CD4-positive, alpha-beta T cell treated with Interleukin-17A for 4 hours (primary cell): ENCODE data around the gene PA2G4.
A peak's percentile ranks its signal among the peaks of the same experiment; 100 is the strongest.

ENCODE experiments used
- DNase-seq: peaks from one replicate; pipeline ENCODE4 v3.0.0-alpha.2; 2020; ENCODE audit warnings: mixed read lengths

PA2G4 gene

DNA sequence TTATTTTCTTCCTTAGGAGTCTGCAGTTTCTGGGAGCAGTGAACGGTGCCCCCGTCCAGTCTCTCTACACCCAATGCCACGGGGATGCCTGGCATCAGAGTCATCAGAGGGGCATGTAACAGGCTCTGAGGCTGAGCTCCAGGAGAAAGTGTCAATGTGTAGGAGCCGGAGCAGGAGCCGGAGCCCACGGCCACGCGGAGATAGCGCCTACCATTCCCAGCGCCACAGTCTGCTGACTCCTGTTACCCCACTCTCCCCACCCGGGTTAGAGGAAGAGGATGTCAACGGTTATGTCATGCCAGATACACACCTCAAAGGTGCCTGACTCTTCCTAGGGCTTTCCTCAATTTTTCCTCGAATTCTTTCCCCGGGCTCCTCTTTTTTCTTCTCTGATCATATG lies 3.3 kb upstream of the PA2G4 start:
- no peak for DNase-seq

DNA sequence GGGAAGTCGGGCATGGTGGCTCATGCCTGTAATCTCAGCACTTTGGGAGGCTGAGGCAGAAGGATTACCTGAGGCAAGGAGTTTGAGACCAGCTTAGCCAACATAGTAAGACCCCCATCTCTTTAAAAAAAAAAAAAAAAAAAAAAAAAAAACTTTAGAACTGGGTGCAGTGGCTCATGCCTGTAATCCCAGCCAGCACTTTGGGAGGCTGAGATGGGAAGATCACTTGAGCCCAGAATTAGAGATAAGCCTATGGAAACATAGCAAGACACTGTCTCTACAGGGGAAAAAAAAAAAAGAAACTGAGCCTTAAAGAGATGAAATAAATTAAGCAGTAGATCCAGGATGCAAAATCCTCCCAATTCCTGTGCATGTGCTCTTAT lies 1.7 kb upstream of the PA2G4 start:
- no peak for DNase-seq

DNA sequence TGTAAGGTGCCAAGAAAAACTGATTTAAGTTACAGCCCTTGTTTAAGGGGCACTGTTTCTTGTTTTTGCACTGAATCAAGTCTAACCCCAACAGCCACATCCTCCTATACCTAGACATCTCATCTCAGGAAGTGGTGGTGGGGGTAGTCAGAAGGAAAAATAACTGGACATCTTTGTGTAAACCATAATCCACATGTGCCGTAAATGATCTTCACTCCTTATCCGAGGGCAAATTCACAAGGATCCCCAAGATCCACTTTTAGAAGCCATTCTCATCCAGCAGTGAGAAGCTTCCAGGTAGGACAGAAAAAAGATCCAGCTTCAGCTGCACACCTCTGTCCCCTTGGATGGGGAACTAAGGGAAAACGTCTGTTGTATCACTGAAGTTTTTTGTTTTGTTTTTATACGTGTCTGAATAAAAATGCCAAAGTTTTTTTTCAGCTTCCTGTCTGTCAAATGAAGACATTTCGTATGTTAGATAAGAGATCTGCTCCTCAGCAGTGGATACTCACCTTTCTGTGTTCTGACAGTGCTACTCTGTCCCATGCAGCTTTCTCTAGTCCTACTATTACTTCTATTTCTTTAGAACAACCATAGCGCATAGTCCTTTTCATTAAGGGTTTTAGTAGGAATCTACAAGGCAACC lies 1.2 kb upstream of the PA2G4 start:
- DNase-seq = peak; percentile 26

DNA sequence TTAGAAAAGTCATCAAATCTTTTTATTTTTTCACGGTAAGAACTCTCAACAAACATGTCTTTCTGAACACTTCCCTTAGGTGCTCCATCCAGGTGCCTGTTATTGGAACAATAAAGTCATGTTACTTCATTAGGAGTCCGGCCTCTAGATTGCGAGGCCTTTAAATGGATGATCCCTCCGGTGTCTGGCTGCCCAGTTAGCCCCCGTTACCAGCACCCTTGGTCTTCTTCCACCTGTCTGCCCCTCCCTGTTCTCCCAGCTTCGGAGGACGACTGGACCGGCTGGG lies 593 bp upstream of the PA2G4 start:
- DNase-seq = no peak

DNA sequence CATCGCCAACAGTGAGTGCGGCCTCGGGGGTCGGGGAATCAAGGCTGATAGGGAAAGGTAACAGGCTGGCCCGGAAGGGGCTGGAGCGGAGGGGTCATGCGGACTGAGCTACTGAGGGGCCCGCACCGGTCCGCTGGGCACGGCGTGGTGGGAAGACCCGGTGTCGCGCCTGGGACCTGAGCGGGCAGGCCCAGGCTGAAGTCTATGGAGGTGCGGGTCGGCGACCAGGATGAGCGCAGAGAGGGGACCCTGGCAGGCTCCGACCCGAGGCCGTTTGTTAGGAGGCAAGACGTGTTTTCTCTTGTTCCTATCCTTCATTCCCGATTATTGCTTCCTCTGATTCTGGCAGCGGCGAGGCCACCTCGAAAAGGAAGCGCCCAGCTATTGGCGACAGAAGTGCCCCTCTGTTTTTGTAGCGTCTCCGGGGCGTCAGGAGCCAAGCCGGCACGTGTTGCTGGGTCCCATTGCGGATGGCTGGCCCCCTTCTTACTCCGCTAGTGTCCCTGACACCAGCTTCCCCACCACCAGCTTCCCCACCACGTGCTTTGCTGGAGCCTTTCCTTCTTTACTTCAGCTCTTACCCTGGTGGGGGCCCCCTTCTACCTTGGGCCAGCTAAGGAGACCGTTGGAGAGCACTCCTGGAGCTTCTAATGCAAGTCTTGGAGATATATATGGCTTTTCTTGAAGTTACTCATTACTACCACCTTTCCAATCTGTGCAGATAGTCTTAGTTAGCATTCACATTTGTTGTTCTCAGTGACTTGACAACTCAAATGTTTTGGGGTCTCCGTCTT lies 653 bp downstream of the PA2G4 start:
- DNase-seq = peak; percentile 25

DNA sequence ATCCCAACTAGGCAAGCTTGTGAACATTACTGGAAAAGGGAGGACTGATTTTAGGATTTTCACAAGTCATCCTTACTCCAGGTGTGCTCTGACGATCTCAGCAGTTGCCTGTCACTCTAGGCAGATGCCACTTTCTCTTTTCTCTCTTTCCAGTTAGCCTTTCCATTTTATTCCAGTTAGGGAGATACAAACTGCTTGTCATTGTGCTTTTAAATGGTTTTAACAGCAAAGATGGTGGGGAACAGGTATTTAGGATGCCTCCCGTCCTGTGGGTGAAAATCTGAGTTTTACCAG lies 1.2 kb downstream of the PA2G4 start:
- no peak for DNase-seq

DNA sequence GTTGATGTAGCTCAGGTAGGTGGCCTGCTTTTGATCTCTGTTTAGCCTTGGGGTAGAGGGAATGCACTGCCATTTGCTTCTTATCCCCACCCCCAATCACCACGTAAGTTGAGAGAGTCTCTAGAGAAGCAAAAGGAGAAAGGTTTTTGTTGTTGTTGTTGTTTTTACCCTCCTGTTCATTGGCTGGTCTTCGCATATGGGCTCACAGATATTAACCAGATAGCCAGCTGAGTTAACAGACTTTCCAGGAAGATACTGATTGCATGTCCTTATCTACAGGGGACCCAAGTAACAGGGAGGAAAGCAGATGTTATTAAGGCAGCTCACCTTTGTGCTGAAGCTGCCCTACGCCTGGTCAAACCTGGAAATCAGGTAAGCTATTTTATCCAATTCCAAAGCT lies 2.9 kb downstream of the PA2G4 start:
- no peak for DNase-seq

DNA sequence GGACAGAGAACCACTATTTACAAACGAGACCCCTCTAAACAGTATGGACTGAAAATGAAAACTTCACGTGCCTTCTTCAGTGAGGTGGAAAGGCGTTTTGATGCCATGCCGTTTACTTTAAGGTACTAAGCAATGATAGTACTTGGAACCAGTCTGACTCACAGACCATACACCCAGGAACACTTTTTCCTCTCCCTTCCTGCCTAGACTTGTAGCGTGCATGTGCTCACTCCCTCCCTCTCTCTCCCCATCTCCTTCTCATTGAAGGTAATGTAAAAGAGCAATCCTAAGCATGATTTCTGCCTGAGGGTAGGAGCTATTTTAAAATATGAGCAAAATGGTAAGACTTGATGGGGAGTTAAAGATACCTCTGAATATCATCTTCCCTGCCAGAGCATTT lies 6.2 kb downstream of the PA2G4 start:
- DNase-seq = no peak

DNA sequence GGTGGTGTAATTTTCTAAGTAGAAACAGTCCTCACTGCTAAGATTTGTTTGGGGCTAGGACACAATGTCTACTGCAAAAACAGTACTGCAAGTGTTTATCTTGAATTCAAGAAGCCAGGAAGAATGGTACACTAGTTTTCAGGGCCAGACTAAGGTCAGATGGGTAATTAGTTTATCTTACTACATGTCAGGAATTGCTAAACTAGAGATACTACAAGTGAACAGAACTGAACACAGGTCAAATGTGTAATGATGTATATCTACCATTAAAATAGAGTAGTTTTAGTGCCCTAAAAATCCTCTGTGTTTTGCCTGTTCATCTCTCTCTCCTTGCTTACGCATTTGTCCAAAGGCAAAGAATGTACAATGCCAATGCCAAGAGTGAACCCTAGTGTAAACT lies 9.7 kb downstream of the PA2G4 start:
- DNase-seq = no peak

DNA sequence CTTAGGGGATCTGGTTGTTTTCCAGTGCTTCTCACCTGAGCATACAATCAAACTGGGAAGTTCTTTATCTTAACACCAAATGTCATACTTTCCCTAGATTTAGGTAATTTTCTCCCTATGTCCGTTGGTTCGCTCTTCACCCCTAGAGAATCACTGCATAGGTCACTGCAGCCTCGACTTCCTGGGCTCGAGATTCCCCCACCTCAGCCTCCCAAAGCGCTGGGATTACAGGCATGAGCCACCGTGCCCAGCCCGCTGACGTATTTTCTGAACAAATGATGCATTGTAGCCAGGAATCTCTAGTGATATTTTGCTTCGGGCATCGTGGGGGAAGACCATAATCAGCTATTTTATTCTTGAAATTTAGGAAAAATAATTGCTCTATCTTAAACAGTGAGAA lies 11.0 kb downstream of the PA2G4 start:
- DNase-seq = no peak

DNA sequence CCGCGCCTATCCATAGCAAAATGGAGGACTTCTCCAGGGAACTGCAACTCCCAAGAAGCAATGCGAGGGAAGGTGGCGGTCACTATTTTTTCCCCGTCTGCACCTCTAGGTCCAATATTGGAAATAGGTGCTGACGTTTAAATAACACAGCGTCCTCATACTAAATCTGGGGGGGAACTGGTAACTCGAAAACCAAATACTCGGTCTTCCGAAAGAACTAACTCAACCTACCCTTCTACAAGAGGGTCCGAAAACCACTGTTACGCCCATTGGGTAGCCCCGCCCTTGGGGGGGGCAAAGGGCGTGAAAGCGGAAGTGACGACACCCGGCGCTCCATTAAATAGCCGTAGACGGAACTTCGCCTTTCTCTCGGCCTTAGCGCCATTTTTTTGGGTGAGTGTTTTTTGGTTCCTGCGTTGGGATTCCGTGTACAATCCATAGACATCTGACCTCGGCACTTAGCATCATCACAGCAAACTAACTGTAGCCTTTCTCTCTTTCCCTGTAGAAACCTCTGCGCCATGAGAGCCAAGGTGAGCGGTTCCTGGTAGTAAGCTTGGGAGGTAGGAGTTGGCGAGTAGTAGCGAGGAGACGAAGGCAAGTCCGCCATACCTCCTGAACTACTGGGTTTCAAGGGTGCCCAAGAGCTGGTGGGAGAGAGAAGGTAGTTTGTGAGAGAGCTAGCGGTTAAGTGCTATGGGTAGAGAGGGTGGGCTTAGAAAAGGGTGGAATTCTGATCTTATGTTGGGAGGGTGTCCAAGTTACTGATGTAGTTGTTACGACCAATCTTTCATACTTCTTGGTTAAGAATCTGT lies 12.1 kb downstream of the PA2G4 start, which contains the start of gene RPL41:
RPL41 (plus strand) TSS at position 367 of the 815 bp plus-strand sequence.
- peak; percentile 95 for DNase-seq

DNA sequence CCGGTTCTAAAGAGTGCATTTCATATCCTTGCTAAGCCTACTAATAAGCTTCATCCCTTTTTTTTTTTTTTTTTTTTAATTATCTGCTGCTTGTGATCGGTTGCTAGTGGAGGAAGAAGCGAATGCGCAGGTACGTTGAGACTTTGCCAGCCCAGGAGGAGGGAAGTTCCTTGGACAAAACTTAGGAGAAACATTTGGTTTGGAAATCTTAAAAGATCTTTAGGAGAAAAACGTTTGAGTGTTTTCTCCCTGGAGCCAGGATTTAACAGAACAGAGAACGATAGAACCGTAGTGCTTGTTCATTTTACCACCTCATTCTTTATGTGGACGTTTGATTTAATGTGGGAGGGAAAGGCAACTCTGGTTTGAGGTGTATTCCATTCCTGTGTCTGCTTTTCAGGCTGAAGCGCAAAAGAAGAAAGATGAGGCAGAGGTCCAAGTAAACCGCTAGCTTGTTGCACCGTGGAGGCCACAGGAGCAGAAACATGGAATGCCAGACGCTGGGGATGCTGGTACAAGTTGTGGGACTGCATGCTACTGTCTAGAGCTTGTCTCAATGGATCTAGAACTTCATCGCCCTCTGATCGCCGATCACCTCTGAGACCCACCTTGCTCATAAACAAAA lies 12.8 kb downstream of the PA2G4 start:
- DNase-seq = peak; percentile 24

DNA sequence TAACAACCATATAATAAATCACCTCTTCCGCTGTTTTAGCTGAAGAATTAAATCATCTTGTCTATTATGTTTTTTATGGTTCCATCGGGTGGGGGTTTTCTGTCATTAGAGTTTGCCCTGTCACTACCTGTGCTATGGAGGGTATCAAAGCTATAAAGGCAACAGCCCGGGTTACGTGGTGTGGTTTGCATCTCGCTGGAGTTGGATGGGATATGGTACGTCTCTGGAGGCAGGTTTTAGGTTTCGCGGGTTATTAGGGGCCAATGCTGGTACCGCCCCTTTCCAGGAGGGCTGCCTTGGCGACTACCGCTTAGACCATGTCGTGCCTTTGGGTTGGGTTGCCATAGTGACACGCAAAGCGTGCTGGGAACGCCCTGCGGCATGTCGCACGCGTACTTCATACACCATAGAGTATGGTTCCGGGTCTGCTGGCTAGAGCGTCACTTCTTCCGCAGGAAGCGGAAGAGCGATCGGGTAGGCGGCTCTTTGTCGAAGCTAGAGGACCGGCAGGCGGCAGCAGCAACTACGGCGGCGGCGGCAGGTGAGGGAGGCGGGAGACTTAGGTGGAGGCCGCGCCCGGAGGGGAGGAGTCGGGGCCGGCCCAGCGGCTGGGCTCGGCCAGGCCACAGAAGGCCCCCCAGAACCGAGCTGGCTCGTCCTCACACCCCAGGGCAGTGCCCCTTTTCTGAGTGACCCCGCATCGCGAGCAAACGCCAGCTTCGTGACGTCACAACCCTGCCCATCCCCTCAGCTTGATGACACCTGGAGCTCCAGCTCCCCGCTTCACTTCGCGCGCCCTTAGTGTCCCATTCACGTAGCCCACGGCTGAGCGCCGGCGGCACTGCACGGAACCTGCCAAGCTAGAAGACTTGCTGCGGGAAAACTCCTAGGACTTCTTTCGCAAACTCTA lies 13.7 kb downstream of the PA2G4 start, which contains the start of gene ZC3H10:
ZC3H10 (plus strand) TSS at position 489 of the 910 bp plus-strand sequence. CDS start 2,297 bp downstream, outside the sequence.
- DNase-seq = peak; percentile 95

DNA sequence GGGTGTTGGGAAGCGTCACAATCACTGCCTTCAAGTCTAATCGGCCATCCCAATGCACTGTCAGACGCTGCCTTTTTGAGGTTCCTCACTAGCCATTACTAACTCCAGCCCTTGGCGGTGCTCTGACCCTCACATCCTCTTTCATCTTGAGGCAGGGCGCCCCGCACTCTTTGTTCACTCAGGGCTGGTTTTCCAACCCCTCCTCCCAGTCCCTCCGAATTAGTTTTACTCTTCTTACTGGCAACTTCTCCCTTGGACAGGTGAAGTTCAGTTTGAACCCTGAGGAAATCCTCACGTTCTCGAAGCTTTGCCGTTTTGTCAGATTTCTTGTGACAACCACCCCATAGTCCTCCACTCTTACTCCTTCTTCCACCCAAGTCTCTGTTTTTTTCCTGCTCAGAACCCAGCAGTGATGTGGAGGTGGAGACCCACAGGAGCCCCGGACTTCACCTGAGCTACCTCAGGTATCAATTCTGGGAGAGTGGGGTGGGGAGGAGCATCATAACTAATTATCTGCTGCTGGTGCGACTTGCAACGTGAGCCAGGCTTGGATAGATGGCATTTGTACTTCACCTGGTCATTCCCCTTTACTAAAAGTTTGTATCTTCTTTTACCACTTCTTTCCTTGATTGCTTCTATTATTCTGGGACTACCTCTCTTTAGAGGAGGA lies 14.5 kb downstream of the PA2G4 start:
- no peak for DNase-seq

DNA sequence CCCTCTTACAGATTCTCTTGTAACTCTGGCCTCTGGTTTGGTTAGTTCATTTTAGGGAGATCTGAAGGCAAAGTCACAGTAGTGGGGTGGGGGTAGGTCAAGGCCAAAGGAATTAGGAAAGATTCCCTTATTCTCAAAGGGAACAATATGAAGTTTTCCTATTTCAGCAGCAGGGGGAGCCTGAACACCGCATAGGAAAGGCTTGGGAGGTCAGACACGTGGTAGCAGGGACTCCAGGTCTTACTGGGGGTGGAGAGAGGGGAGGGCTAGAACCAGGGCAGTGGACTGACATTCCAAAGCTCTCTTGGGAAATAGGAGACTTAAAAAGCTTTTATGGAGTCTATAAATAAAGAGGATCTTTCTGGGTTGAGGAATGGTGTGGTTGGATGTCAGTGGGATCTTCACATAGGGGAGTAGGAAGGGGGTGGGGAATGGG lies 15.0 kb downstream of the PA2G4 start:
- peak; percentile 75 for DNase-seq

DNA sequence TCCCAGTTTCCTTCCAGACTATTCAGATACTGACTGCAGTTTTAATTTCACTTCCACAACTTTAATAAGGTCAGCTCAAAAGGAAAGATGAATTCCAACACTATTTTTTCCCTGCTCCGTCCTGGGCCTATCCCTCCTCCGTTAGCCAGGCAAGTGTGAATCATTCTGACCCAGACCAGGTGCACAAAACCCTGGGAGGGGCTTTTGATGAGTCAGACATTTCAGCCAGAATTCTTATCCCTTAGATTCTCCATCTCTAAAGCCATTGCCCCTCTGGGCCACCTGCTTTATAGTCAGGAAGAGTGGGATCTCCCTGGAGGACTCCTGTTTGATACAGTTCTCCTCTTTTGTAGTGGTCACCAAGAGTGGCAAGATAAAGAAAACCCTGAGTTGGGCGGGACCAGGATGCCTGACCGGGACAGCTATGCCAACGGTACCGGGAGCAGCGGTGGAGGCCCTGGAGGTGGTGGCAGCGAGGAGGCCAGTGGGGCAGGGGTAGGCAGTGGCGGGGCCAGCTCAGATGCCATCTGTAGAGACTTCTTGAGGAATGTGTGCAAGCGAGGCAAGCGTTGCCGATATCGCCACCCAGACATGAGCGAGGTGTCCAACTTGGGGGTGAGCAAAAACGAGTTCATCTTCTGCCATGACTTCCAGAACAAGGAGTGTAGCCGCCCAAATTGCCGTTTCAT lies 15.9 kb downstream of the PA2G4 start:
- DNase-seq = no peak

DNA sequence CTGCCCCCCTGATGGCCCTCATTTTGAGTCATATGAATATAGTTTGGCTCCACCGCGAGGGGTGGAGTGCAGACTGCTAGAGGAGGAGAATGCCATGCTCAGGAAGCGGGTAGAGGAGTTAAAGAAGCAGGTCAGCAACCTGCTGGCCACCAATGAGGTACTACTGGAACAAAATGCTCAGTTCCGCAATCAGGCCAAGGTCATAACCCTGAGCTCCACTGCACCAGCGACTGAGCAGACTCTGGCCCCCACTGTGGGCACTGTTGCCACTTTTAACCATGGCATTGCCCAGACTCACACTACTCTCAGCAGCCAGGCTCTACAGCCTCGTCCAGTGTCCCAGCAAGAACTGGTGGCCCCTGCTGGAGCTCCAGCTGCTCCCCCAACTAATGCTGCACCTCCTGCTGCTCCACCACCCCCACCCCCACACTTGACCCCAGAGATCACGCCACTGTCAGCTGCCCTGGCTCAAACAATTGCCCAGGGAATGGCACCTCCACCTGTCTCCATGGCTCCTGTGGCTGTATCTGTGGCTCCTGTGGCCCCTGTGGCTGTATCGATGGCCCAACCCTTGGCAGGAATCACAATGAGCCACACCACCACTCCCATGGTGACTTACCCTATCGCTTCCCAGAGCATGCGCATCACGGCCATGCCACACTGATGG lies 17.0 kb downstream of the PA2G4 start:
- no peak for DNase-seq

DNA sequence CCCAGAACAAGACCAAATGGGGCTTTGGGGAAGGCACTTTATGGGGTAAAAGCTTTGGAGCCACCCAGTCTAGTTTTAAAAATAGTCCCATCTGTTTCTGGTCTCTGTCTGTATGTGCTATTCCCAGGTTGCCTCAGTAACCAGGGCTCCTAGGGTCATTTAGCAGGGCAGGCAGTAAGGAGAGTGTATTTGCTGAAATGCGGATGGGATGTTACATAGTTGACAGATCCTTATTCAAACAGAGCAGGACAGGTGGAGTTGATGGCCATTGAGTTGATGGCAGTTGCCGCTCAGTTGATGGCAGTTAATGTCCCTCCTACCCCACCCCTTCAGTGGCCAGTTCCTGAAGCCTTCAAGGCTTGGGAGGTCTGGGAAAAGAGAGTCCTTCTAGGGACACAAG lies 18.3 kb downstream of the PA2G4 start:
- no peak for DNase-seq

DNA sequence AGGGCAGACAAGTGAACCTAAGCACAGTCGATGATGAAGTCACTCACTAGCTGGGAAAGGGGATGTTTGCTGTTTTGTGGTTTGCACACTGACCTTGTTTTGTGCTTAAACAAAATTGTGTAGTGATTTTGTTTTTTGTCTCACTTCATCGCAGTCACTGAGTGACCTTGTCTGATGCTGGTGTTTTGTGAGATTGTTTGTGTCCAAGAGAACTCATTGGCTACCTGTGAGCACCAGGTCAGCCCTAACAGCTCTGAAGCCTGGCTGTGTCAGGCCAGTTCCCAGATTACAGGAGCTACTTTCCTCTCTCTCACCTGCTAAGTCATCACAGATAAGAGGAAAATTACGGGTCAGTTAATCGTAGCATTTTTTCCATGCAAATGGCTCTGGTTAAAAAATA lies 19.8 kb downstream of the PA2G4 start:
- DNase-seq = no peak

DNA sequence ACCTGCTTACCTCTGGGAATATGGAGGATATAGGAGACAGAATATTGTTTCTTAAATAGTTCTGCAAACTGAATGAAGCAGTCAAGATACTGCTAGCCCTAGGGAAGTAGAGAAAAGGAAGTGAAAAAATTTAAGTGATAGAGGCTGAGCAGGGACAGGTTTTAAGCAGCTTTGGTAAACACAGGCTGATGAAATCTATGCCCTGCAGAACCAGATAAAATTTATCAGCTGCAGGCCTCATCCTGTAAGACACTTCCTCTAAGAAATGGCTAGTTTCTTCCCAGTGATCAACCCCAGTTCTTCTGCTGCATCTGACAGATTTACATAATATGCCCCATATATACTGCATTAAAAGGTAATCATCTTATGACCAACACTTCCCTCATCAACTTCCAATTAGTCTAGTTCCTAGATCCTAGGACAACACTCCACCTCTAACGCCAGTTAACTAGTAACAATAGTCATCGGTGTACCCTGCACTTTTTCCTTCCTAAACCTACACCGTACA lies 22.4 kb downstream of the PA2G4 start:
- no peak for DNase-seq
